SK-N-SH treated with all-trans-retinoic acid at 6 μM for 48 hours (cell line): ENCODE measurements around the gene GAA.

Experiments
- ESRRG ChIP-seq: fragments of 250-450 bp; sonication (Bioruptor Pico); IDR thresholded peaks from 2 replicates; pipeline ENCODE4 v1.6.1; 2021; ENCODE audit warnings: mild to moderate bottlenecking
- ZFP3 ChIP-seq: fragments of 250-450 bp; sonication (Bioruptor Pico); IDR thresholded peaks from 2 replicates; pipeline ENCODE4 v1.5.0; 2020; ENCODE audit warnings: mild to moderate bottlenecking, moderate library complexity

DNA sequence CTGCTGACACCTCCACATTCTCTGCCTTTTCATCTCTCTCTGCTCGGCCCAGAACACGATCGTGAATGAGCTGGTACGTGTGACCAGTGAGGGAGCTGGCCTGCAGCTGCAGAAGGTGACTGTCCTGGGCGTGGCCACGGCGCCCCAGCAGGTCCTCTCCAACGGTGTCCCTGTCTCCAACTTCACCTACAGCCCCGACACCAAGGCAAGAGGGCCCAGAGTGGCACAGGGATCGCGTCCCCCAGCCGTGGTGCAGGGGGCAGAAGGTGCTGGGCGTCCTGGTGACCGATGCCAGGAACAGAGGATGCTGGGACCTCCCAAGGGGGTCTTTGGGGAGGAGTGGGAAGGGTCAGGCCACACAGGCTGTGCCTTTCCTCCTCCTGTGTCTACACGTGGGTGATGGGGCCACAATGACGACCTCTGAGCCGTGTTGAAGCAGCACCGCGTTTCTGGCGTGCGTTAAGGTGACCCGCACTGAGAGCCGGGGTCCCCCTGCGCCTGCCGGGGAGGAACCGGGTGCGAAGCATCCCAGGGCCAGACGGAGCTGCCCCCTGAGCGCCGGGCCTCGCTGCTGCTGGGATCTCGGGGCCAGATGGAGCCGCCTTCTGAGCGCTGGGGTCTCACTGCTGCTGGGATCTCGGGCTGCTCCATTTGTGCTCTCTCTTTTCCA lies 17.4 kb downstream of the GAA start:
- TF ChIP-seq ZFP3 (CRISPR knock-in tag) (no peak), ESRRG (CRISPR knock-in tag) (no peak)
